ENCODE results near the gene CLEC10A. TPM values are rescaled to one million over a fixed set of nuclear protein-coding genes. Genes with fewer than 3 reads are reported as not detected.

Gene CLEC10A
- total RNA-seq, 1 donor = not detected

DNA sequence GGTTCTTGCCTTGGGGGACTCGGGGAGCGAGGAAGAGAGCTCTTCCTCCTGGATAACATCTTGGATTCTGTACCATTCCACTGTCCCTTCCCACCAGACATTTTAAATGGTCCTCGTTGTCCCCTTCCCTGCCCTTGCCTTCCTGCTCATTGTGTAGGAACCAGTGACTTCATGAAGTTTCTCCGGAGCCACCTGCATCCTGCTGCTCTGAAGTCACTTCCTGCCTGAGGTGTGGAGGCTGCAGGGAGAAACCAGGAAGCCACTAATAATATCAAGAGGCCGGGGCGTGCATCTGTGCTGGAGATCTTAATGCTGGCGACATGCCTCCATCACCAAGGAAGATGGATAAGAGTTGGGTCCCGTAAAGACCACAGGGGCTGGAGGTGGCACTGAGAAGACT, 50.4 kb downstream of the CLEC10A start:
- Histone ChIP-seq H3K27ac (ENCODE audit: low read depth, low read length) (no peak overlapping the region), H2AFZ (ENCODE audit: low read length) (no peak overlapping the region), H3K4me1 (ENCODE audit: insufficient read depth, low read length) (no peaks in the 10 kb centered on the region), H3K27me3 (ENCODE audit: insufficient read depth, low read length) (no peaks in the 10 kb centered on the region), H4K20me1 (ENCODE audit: insufficient read depth, low read length) (no peaks in the 10 kb centered on the region), H3K9me3 (ENCODE audit: low read depth, low read length) (no peaks in the 10 kb centered on the region), H3K4me3 (ENCODE audit: insufficient read depth, low read length) (no peak overlapping the region), H3K79me2 (ENCODE audit: insufficient read depth, low read length) (no peaks in the 10 kb centered on the region), H3K4me2 (ENCODE audit: insufficient read depth, low read length) (no peak overlapping the region), H3K36me3 (ENCODE audit: insufficient read depth, low read length) (no peaks in the 10 kb centered on the region)
- no peak for DNase-seq (ENCODE audit: insufficient read length, low spot score, missing footprints)
- TF ChIP-seq, protein P1, sequence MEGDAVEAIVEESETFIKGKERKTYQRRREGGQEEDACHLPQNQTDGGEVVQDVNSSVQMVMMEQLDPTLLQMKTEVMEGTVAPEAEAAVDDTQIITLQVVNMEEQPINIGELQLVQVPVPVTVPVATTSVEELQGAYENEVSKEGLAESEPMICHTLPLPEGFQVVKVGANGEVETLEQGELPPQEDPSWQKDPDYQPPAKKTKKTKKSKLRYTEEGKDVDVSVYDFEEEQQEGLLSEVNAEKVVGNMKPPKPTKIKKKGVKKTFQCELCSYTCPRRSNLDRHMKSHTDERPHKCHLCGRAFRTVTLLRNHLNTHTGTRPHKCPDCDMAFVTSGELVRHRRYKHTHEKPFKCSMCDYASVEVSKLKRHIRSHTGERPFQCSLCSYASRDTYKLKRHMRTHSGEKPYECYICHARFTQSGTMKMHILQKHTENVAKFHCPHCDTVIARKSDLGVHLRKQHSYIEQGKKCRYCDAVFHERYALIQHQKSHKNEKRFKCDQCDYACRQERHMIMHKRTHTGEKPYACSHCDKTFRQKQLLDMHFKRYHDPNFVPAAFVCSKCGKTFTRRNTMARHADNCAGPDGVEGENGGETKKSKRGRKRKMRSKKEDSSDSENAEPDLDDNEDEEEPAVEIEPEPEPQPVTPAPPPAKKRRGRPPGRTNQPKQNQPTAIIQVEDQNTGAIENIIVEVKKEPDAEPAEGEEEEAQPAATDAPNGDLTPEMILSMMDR (IDR thresholded peaks at IDR 0.05; ENCODE audit: extremely low read depth, low read depth, low read length) = no peak

DNA sequence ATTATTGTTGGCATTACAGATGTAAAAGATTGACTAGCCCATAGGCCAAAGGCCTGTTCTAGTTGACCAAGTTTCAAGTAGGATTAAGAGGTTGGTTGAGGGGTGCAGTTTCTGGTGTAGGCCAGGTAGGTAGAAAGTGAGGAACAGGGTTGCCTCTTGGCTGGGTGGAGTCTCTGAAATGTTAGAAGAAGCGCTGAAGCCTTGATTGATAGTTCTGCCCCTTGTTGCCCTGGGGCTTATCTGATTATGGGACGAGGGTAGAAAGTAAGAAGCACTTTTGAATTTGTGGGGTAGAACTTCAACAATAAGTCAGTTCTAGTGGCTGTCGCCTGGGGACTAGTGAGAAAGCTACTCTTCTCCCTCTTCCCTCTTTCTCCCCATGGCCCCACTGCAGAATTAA, 51.0 kb downstream of the CLEC10A start:
- no peaks in the 10 kb centered on the region for H3K79me2 ChIP-seq (ENCODE audit: insufficient read depth, low read length)
- DNase-seq (ENCODE audit: insufficient read length, low spot score, missing footprints) = no peak
- H3K4me1 ChIP-seq (ENCODE audit: insufficient read depth, low read length) = no peaks in the 10 kb centered on the region

DNA sequence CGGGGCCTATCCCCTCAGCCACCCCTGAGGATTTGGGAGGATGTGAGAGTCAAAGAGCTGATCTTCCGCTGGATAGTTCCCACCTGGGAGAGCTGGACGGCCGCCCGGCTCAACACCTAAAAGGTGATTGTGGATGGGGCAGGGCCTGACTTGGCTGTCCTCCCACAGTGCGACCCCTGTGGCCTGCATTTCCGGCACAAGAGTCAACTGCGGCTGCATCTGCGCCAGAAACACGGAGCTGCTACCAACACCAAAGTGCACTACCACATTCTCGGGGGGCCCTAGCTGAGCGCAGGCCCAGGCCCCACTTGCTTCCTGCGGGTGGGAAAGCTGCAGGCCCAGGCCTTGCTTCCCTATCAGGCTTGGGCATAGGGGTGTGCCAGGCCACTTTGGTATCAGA, 52.7 kb downstream of the CLEC10A start:
- no peak overlapping the region for H3K4me3 ChIP-seq (ENCODE audit: insufficient read depth, low read length)
- no peaks in the 10 kb centered on the region for H3K79me2 ChIP-seq (ENCODE audit: insufficient read depth, low read length)
- no peaks in the 10 kb centered on the region for H3K36me3 ChIP-seq (ENCODE audit: insufficient read depth, low read length)
- peaks cover 6% of the 10 kb centered on the region for H3K4me1 ChIP-seq (ENCODE audit: insufficient read depth, low read length)
- no peaks in the 10 kb centered on the region for H3K9me3 ChIP-seq (ENCODE audit: low read depth, low read length)
- H2AFZ ChIP-seq (ENCODE audit: low read length) = no peak overlapping the region
- DNase-seq (ENCODE audit: insufficient read length, low spot score, missing footprints) = no peak
- H4K20me1 ChIP-seq (ENCODE audit: insufficient read depth, low read length) = no peaks in the 10 kb centered on the region
- H3K4me2 ChIP-seq (ENCODE audit: insufficient read depth, low read length) = no peak overlapping the region
- H3K27ac ChIP-seq (ENCODE audit: low read depth, low read length) = no peak overlapping the region
- TF ChIP-seq, protein P1 (IDR thresholded peaks at IDR 0.05; ENCODE audit: extremely low read depth, low read depth, low read length) = no peak
- peaks cover 4% of the 10 kb centered on the region for H3K27me3 ChIP-seq (ENCODE audit: insufficient read depth, low read length)

More for the DNA sequence above, 51.0 kb downstream of the CLEC10A start:
- Histone ChIP-seq H3K9me3 (ENCODE audit: low read depth, low read length) (no peaks in the 10 kb centered on the region), H4K20me1 (ENCODE audit: insufficient read depth, low read length) (no peaks in the 10 kb centered on the region), H3K4me2 (ENCODE audit: insufficient read depth, low read length) (no peak overlapping the region), H3K4me3 (ENCODE audit: insufficient read depth, low read length) (no peak overlapping the region), H3K36me3 (ENCODE audit: insufficient read depth, low read length) (no peaks in the 10 kb centered on the region), H3K27me3 (ENCODE audit: insufficient read depth, low read length) (no peaks in the 10 kb centered on the region), H2AFZ (ENCODE audit: low read length) (no peak overlapping the region), H3K27ac (ENCODE audit: low read depth, low read length) (no peak overlapping the region)
- TF ChIP-seq, protein P1 (IDR thresholded peaks at IDR 0.05; ENCODE audit: extremely low read depth, low read depth, low read length) = no peak

DNA sequence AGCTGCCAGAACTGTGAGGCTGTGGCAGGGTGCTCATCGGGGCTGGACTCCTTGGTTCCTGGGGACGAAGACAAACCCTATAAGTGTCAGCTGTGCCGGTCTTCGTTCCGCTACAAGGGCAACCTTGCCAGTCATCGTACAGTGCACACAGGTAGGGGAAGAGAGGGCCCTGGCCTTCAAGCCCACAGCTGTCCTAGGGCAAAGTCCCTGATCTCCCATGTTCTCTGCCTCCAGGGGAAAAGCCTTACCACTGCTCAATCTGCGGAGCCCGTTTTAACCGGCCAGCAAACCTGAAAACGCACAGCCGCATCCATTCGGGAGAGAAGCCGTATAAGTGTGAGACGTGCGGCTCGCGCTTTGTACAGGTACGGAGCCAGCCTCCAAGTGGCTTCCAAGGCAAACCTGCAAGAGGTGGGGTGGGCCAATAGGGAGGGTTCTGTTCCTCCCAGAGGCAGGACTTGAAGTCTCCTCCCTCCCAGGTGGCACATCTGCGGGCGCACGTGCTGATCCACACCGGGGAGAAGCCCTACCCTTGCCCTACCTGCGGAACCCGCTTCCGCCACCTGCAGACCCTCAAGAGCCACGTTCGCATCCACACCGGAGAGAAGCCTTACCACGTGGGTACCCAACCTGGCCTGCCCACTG, 53.5 kb downstream of the CLEC10A start:
- H3K4me1 ChIP-seq (ENCODE audit: insufficient read depth, low read length) = peaks cover 11% of the 10 kb centered on the region
- no peaks in the 10 kb centered on the region for H3K79me2 ChIP-seq (ENCODE audit: insufficient read depth, low read length)
- no peak overlapping the region for H3K4me2 ChIP-seq (ENCODE audit: insufficient read depth, low read length)
- no peaks in the 10 kb centered on the region for H4K20me1 ChIP-seq (ENCODE audit: insufficient read depth, low read length)
- H2AFZ ChIP-seq (ENCODE audit: low read length) = no peak overlapping the region
- H3K27ac ChIP-seq (ENCODE audit: low read depth, low read length) = no peak overlapping the region
- peaks cover 4% of the 10 kb centered on the region for H3K27me3 ChIP-seq (ENCODE audit: insufficient read depth, low read length)
- TF ChIP-seq, protein P1 (IDR thresholded peaks at IDR 0.05; ENCODE audit: extremely low read depth, low read depth, low read length) = no peak
- no peak overlapping the region for H3K4me3 ChIP-seq (ENCODE audit: insufficient read depth, low read length)
- H3K36me3 ChIP-seq (ENCODE audit: insufficient read depth, low read length) = no peaks in the 10 kb centered on the region
- H3K9me3 ChIP-seq (ENCODE audit: low read depth, low read length) = no peaks in the 10 kb centered on the region
- no peak for DNase-seq (ENCODE audit: insufficient read length, low spot score, missing footprints)

All from osteoblast (primary cell).